Fibroblast of mammary gland (primary cell): ENCODE measurements around the gene PITPNM3.

Experiments used
- DNase-seq: peaks from one replicate; pipeline ENCODE4 v3.0.0-alpha.2; 2010; ENCODE audit warnings: low read depth
- H3K4me3 ChIP-seq: 2 replicates; pipeline ENCODE4 v1.5.1; 2011; ENCODE audit warnings: low read depth, mild to moderate bottlenecking, low read length, moderate library complexity; ENCODE audit not compliant: control insufficient read depth
- CTCF ChIP-seq: conservative IDR thresholded peaks from 2 replicates; pipeline ENCODE4 v1.5.1; 2011; ENCODE audit warnings: low read depth, low read length, inconsistent platforms; ENCODE audit not compliant: control insufficient read depth, insufficient read depth

PITPNM3 gene

DNA sequence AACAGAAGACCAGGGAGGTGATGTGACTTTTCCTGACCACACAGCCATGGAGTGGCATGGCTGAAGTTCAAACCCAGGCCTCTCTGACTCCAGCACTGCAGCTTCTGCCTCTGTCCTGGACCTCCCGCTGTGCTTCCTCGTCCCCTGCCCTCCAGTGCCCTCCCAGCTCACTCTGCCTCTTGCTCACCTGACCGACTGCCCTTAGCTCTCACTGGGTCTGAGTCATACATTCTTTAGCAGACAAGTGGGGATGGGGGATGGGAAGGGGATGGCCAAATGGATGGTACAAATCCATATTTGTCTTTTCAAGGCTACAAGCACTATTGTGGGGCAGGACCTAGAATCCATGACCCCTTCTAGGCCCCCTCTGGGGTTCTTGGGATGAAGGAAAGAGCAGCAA, 33.0 kb downstream of the PITPNM3 start:
- peak; percentile 22 for DNase-seq
- no peak overlapping the region for H3K4me3 ChIP-seq
- TF ChIP-seq CTCF: no peak

- no peak for DNase-seq
- no peak for TF ChIP-seq CTCF
- H3K4me3 ChIP-seq: no peak overlapping the region
Observed at GRCh38 chr17:6521586-6521985, 34.8 kb downstream of the PITPNM3 start.

DNA sequence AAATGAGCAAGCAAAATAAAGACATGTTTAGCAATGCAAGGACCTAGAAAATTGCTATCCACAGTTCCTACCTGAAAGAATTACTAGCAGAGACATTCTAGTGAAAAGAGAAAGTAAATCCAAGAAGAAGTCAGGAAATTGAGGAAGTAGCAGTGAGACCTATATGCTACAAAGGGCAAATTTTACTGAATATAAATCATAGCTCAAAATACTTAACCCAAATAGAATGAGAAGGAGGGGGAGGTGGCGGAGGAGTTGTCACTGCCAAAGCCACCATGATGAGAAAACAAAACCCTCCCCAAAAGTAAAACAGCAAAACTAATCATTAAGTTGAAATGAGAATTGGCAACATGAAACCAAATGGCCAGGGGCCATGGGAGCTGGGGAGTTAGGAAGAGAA, 39.3 kb downstream of the PITPNM3 start:
- no peak for TF ChIP-seq CTCF
- DNase-seq: no peak
- no peak overlapping the region for H3K4me3 ChIP-seq

- no peak for TF ChIP-seq CTCF
- peak; percentile 63 for DNase-seq
- H3K4me3 ChIP-seq: no peak overlapping the region
Observed at GRCh38 chr17:6514371-6514770, 42.0 kb downstream of the PITPNM3 start.

- TF ChIP-seq CTCF: no peak
- H3K4me3 ChIP-seq: no peak overlapping the region
- DNase-seq: no peak
Observed at GRCh38 chr17:6512552-6512951, 43.8 kb downstream of the PITPNM3 start.

- TF ChIP-seq CTCF: no peak
- no peak overlapping the region for H3K4me3 ChIP-seq
- no peak for DNase-seq
Observed at GRCh38 chr17:6510321-6510977, 45.9 kb downstream of the PITPNM3 start.

- H3K4me3 ChIP-seq: no peak overlapping the region
- DNase-seq: no peak
- no peak for TF ChIP-seq CTCF
Observed at GRCh38 chr17:6509921-6510320, 46.4 kb downstream of the PITPNM3 start.
